ENCODE results near the gene RRN3.
"Not testable (repeated sequence)": the region's sequence is repeated elsewhere in the genome, so short reads cannot be mapped to it uniquely, and the experiment has no call there.

The RRN3 gene

DNA sequence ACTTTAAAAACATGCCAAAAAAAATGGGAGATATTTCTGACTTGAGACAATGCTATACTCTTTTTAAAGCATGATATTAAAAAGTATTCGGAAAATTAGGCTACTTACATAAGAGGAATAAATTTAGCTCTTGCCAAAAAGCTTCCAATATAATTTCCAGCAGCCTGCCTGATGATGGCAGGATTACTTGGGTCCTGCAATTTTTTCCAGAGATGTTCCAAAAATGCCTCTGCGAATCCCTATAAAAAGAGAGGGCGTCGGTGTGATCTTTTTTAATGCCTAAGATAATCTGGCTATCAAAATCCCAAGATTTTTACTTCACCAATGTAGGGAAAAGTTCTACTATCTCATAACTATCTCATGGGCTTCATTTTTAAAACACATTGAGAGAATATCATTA, 23.1 kb downstream of the RRN3 start:
- H3K27ac Mint-ChIP-seq, H3K9me3 Mint-ChIP-seq: not testable (repeated sequence)

DNA sequence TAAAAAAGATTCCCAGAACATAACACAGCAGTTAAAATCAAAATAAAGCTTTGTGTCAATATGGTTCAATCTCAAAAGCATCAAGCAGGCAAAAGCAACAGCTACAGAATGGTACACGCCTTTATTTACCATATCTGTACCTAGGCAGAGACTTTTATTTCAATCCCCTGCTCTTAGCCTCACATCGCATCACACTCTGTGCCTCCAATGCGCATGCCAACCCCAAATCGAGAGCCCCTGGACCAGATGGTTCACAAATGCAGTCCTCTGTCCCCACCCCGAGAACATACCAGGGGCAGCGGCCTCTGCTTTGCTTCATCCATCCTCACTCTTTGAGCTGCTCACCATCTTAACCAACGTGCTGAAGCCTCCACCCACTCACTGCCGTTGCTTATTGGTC, 27.4 kb downstream of the RRN3 start:
- peaks cover 44% of the 10 kb centered on the region for H3K36me3 Mint-ChIP-seq (ENCODE audit: low read depth)
- ATAC-seq, H3K27ac Mint-ChIP-seq, H3K9me3 Mint-ChIP-seq, H3K27me3 Mint-ChIP-seq, DNase-seq, H3K4me3 Mint-ChIP-seq, H3K4me1 Mint-ChIP-seq: not testable (repeated sequence)

More for the DNA sequence above, 23.1 kb downstream of the RRN3 start:
- not testable (repeated sequence) for ATAC-seq, H3K4me1 Mint-ChIP-seq, DNase-seq, H3K4me3 Mint-ChIP-seq, H3K27me3 Mint-ChIP-seq
- peaks cover 44% of the 10 kb centered on the region for H3K36me3 Mint-ChIP-seq (ENCODE audit: low read depth)

DNA sequence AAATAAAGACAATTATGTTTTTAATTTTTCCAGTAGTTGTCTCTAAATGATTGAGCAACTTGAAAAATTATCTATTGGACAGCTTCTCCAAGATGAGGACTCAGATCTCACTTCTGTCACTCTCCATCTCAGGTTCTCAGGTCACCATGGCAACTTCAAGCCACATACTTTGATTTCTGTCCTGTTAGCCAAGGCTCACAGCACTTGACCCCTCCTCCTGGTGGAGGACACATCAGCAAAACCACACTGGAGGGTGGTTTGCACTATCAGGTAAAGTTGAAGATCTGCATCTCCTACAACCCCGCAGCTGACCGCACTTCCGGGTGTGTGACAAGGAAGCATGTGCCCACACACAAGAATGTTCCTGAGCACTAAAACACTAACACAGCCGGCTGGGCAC, 28.1 kb downstream of the RRN3 start:
- H3K36me3 Mint-ChIP-seq (ENCODE audit: low read depth), result peaks cover 47% of the 10 kb centered on the region
- not testable (repeated sequence) for H3K4me3 Mint-ChIP-seq, DNase-seq, H3K27ac Mint-ChIP-seq, ATAC-seq, H3K27me3 Mint-ChIP-seq, H3K9me3 Mint-ChIP-seq, H3K4me1 Mint-ChIP-seq

DNA sequence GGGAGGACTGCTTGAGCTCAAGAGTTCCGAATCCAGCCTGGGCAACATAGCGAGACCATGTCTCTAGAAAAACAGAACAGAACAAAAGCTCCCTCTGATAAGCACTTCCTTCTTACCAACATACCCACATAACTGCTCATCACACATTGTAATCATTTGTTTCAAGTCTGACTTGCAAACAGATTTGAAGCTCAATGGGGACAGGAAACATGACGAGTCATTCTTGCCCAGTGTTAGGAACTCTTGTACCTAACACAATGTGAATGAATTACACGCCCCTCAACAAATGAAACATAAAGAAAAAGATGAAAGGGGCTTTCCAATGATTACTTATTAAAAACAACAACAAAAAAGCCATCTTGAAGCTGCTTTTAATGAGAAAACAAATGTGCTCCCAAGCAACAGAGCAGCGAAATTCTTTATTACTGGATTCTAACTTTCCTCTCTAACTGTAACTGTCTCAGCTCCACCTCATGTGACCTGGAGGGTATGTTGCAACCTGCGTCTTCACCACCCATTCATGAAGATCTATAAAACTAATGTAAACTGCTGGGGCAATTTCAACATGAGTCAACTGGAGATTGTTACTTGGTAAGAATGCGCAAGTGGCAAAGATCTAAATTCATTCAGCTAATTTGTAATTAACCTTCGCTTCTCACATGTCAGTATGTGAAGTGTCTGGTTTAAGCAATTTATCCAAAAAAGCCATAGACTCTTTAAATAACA, 31.8 kb downstream of the RRN3 start:
- H3K9me3 Mint-ChIP-seq, DNase-seq, H3K27ac Mint-ChIP-seq, ATAC-seq, H3K4me1 Mint-ChIP-seq, H3K27me3 Mint-ChIP-seq, H3K4me3 Mint-ChIP-seq: not testable (repeated sequence)
- H3K36me3 Mint-ChIP-seq (ENCODE audit: low read depth), result peaks cover 47% of the 10 kb centered on the region

DNA sequence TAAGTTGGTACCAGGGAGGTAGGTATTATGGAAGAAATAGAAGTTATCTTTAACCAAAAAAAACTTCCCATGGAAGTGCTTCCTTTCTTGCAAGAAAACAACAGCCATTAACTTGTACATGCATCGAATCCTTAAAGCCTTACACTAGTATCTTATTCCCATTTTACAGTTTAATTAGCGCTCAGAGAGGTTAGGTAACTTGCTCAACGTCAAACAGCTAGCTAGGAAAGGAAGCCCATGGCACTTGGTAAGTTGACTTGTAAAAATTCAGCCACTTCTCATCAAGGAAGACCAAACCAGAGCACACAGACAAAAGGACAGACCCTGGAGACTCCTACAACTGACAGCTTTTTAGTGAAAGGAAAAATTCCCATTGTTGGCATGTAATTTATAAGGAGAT, 34.7 kb downstream of the RRN3 start:
- Mint-ChIP-seq H3K36me3 (ENCODE audit: low read depth) (peaks cover 37% of the 10 kb centered on the region), H3K9me3 (no peaks in the 10 kb centered on the region), H3K4me3 (no peak overlapping the region), H3K4me1 (peaks cover 17% of the 10 kb centered on the region), H3K27ac (no peak overlapping the region), H3K27me3 (no peaks in the 10 kb centered on the region)
- no peak for DNase-seq
- no peak for ATAC-seq

DNA sequence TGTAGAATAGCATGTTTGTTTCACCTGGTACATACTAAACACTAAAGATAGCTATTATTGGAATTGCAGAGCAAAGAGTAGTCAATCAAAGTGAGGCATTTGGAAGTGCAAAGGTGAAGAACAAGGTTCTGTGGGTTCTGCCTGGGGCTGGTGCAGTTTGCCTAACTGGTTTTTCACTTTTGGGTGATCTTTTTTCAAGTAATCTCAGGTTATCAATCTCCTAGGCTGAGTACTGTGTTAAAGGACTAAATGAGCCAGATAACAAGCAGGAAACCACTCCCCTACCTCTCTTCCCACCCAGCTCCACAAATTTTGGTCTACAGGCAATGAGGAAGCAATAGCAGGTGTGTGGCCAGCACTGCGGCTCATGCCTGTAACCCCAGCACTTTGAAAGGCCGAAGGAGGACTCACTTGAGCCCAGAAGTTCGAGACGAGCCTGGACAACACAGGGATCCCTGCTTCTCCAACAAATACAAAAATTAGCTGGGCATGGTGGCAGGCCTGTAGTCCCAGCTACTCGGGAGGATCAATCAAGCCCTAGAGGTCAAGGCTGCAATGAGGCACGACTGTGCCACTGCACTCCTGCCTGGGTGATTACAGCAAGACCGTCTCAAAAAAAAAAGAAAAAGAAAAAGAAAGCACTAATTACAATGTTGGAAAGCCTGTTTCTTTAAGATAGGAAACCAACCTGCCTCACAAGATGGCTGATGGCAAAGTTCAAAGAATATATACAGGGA, 36.2 kb downstream of the RRN3 start:
- DNase-seq (no peak), ATAC-seq (no peak)
- no peaks in the 10 kb centered on the region for H3K9me3 Mint-ChIP-seq
- H3K27me3 Mint-ChIP-seq, result no peaks in the 10 kb centered on the region
- H3K27ac Mint-ChIP-seq, result no peak overlapping the region
- H3K36me3 Mint-ChIP-seq (ENCODE audit: low read depth), result peaks cover 27% of the 10 kb centered on the region
- no peak overlapping the region for H3K4me3 Mint-ChIP-seq
- H3K4me1 Mint-ChIP-seq, result peaks cover 21% of the 10 kb centered on the region

DNA sequence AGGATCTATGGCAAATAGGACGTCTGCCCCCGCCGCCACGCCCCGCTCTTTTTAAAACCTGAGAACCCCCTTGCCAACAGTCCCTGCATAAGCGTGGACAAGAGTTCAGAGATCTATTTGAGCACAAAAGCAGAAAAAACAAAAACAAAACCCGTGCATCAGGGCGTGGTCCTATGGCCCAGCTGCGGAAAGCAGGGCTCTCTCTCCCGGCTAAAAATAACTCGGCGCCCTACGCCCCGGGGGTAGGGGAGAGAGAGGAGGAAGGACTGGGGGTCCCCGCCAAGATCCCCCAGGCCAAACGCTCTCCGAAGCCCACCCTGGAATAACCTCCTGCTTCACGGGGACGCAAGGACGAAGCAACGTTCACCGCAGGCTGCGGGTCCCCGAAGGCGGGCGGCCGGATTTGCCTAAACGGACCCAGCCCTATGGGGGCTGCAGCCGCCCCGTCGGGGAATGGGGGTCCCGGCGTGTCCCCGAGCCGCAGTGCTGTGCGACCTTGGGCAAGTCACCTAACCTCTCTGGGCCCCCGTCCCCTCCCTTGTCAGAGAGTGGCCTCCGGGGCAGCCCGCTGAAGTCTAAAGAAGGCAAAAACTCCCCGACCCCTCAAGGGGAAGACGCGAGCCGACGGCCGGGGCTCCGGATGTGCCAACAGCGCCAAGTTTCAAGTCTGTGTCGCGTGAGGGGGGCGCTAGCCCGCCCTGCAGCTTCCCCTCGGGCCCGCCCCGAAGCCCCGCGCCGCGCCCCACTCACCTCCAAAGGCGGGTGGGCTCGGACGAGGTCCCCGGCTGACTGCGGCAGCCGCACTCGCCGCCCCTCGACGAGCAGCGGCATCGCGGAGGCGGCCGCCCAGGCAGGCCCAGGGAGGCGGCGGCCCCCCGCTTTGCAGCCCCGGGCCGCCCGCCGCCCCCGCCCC, 38.7 kb downstream of the RRN3 start:
- Mint-ChIP-seq H3K9me3 (no peaks in the 10 kb centered on the region), H3K4me1 (peaks cover 15% of the 10 kb centered on the region), H3K36me3 (ENCODE audit: low read depth) (peaks cover 10% of the 10 kb centered on the region), H3K27me3 (no peaks in the 10 kb centered on the region), H3K27ac (peak overlapping the region; percentile 83), H3K4me3 (peak overlapping the region; percentile 86)
- peak; percentile 70 for DNase-seq
- peak; percentile 70 for ATAC-seq

DNA sequence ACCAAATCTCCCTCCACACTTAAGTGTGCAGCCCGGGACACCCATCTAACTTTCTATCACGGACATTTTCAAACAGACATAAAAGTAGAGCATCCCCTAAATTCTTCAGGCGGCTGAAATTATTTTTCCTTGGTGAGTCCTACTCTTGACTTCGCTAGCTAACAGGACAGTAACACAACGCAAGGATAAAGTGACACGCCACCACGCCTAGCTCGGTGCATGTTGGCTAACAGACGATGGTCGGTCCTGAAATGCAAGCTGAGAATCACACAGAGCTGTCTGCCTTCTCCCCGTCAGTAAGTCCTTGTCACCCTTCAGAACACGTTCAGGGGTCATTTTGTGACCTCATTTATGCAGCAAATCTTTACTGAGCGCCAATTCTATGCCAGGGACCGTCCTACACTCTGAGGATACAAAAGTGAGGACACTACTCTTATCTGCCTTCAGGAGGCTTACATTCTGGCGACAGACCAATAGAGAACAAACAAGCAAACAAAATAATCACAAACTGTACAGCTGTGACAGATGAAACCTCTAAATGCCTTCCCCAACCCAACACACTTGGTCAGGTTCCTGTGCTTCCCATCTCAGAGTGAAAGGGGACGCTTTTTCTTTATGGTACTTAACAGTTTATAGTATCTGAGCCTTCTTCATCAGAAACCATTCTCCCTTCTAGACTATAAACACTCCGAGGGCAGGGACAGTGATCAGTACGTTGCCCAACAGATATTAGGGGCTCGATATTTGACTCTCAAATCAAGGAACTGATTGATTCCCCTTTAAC, 39.5 kb downstream of the RRN3 start:
- Mint-ChIP-seq H3K4me1 (peaks cover 15% of the 10 kb centered on the region), H3K27ac (peak overlapping the region; percentile 83), H3K27me3 (no peaks in the 10 kb centered on the region), H3K36me3 (ENCODE audit: low read depth) (peaks cover 6% of the 10 kb centered on the region), H3K4me3 (peak overlapping the region; percentile 86), H3K9me3 (no peaks in the 10 kb centered on the region)
- ATAC-seq (no peak), DNase-seq (no peak)

DNA sequence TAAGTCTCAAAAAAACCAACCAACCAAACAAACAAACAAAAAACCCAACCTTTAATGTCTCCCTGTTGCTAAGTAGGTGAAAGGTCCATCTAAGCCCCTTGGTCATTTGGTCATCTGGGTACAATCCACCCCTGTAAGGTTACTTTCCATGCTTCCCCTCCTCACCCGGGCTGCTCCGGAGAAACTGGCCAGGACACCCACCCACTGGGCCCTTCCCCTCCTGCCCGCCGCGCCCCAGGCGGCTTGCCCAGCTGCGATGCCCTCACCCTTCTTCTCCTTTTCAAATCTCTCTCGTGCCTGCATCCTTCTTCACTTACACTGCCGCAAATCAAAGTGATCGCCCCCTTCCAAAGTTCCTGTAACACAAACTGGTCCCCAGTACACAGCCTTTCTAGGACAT, 40.2 kb downstream of the RRN3 start:
- Mint-ChIP-seq H3K27me3 (no peaks in the 10 kb centered on the region), H3K36me3 (ENCODE audit: low read depth) (peaks cover 6% of the 10 kb centered on the region), H3K27ac (no peak overlapping the region), H3K9me3 (no peaks in the 10 kb centered on the region), H3K4me3 (peak overlapping the region; percentile 86), H3K4me1 (peaks cover 15% of the 10 kb centered on the region)
- no peak for DNase-seq
- ATAC-seq, result no peak

DNA sequence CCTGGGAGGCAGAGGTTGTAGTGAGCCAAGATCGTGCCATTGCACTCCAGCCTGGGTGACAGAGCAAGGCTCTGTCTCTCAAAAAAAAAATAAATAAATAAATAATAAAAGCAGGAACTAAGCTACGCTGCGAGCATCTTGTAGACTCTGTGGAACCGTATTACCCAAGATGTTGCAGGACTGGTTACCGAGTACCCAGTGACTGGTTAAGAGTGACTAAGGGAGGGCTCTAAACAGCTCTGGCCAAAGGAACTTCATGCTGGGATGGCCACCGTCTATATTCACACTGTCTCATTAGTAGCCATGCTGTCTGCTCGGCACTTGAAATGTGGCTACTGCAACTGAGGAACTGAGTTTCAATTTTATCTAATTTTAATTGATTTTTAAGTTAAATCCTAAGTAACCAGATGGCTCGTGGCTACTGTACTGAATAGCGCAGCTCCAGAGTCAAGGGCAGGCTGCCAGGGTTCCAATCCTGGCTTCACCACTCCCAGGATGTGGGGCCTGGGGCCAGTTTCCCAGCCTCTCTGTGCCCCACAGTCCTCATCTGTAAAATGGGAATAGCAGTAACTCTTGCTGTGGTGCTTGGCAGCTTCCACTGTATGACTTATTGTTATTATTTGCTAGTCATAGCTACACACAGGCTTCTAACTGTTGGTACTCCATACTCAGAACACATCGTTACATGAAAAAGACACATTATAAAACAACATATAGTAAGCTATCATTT, 41.2 kb downstream of the RRN3 start:
- no peak overlapping the region for H3K4me3 Mint-ChIP-seq
- peaks cover 15% of the 10 kb centered on the region for H3K4me1 Mint-ChIP-seq
- no peaks in the 10 kb centered on the region for H3K9me3 Mint-ChIP-seq
- DNase-seq, result no peak
- H3K27ac Mint-ChIP-seq, result no peak overlapping the region
- ATAC-seq, result no peak
- no peaks in the 10 kb centered on the region for H3K27me3 Mint-ChIP-seq
- peaks cover under 1% of the 10 kb centered on the region for H3K36me3 Mint-ChIP-seq (ENCODE audit: low read depth)

DNA sequence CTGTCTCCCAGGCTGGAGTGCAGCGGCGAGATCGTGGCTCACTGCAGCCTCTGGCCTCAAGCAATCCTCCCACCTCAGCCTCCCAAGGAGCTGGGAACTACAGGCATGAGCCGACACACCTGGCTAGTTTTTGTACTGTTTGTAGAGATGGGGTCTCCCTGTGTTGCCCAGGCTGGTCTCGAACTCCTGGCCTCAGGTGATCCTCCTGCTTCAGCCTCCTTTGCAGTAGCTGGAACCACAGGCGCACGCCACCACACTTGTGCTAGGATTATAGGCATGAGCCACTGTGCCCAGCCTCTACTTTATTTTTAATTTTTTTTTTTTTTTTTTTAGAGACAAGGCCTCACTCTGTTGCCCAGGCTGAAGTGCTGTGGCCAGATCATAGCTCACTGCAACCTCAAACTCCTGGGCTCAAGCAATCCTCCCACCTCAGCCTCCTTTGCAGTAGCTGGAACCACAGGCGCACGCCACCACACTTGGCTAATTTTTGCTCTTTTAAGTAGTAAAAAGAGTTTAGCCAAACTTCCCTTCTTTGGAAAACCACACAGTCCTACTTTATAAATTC, 42.6 kb downstream of the RRN3 start:
- ATAC-seq, result no peak
- no peak overlapping the region for H3K27ac Mint-ChIP-seq
- no peaks in the 10 kb centered on the region for H3K27me3 Mint-ChIP-seq

DNA sequence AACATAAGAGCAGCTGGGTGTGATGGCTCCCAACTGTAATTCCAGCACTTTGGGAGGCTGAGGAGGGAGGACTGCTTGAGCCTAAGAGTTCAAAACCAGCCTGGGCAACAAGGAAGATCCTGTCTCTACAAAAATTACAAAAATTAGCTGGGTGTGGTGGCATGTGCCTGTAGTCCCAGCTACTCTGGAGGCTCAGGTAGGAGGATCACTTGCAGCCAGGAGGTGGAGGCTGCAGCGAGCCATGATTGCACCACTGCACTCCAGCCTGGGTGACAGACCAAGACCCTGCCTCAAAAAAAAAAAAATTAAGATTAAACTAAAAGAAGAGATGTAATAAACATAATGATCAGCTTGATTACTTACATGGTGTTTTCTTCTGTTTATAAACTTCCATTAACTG, 43.6 kb downstream of the RRN3 start:
- ATAC-seq, H3K4me3 Mint-ChIP-seq, H3K27ac Mint-ChIP-seq: not testable (repeated sequence)

More for the DNA sequence above, 42.6 kb downstream of the RRN3 start:
- DNase-seq, result no peak
- H3K4me3 Mint-ChIP-seq, result no peak overlapping the region
- peaks cover 15% of the 10 kb centered on the region for H3K4me1 Mint-ChIP-seq
- H3K36me3 Mint-ChIP-seq (ENCODE audit: low read depth), result peaks cover 7% of the 10 kb centered on the region
- no peaks in the 10 kb centered on the region for H3K9me3 Mint-ChIP-seq

DNA sequence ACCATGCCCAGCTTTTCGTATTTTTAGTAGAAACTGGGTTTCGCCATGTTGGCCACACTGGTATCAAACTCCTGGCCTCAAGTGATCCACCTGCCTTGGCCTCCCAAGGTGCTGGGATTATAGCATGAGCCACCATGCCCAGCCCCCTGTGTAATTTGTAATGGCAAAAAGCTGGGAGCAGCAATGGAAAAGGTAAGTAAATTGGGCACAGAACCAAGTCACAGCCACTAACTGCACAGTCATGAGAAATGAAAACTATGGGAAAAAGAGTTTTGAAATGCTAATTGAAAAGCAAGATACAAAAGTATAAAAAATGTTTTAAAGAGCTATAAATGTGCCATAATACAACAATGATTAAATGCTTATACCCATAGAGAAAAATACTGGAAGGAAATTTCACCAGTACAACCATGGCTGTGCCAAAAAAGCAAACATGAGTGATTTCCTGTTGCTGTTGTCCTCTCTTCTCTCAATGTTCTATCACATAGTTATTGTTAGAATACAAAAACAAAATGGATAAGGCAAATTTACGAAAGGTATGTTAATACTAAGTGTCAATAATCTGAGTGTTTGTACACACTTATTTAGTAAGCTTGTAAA, 44.4 kb downstream of the RRN3 start:
- H3K27me3 Mint-ChIP-seq, result no peaks in the 10 kb centered on the region

More for the DNA sequence above, 43.6 kb downstream of the RRN3 start:
- H3K27me3 Mint-ChIP-seq; DNase-seq; H3K36me3 Mint-ChIP-seq (ENCODE audit: low read depth); H3K9me3 Mint-ChIP-seq: not testable (repeated sequence)
- H3K4me1 Mint-ChIP-seq, result peaks cover 13% of the 10 kb centered on the region

More for the DNA sequence above, 44.4 kb downstream of the RRN3 start:
- Mint-ChIP-seq H3K9me3 (no peaks in the 10 kb centered on the region), H3K4me3 (no peak overlapping the region), H3K27ac (no peak overlapping the region), H3K36me3 (ENCODE audit: low read depth) (peaks cover 7% of the 10 kb centered on the region), H3K4me1 (peaks cover 8% of the 10 kb centered on the region)
- DNase-seq (no peak), ATAC-seq (no peak)
